HCT116 (cell line): ENCODE results near the gene RAPGEFL1. TPM values are rescaled to one million over a fixed set of nuclear protein-coding genes. Genes with fewer than 3 reads are reported as not detected.
"Not testable (repeated sequence)": the region's sequence is repeated elsewhere in the genome, so short reads cannot be mapped to it uniquely, and the experiment has no call there.

Source experiments
- ATAC-seq: fragments of 200-7000 bp; cut with Tn5 transposase; 2 replicates; pipeline ENCODE4 v1.9.1; 2020; ENCODE audit warnings: mild to moderate bottlenecking, moderate library complexity
- BruUV-seq: library from RNA; stranded (reverse); fragments of 400-500 nt; replicated peaks from 2 replicates; lab custom pipeline; 2021; lab: Mats Ljungman, UMichigan
- CTCF ChIA-PET: fragments of 300-600 bp; sonication (Branson Sonifier 250); formaldehyde crosslinking; loops from one replicate; lab custom pipeline; 2021; ENCODE audit warnings: antibody characterized with exemption; lab: Charles Lee
- POLR2A ChIA-PET: fragments of 300-600, 350-600 bp; sonication (Branson Sonifier 250); formaldehyde crosslinking; loops from one replicate; lab custom pipeline; 2021; ENCODE audit warnings: antibody characterized with exemption; lab: Charles Lee
- RAD21 ChIA-PET, 2 experiments: fragments of 300-600 bp; sonication (Branson Sonifier 250); formaldehyde crosslinking; loops; one replicate each; lab custom pipeline; 2023; ENCODE audit warnings: low total read pairs in 2 of 2; ENCODE audit not compliant: uncharacterized antibody in 2 of 2, unreplicated experiment in 2 of 2, low non-redundant PET in 1 of 2; lab: Charles Lee
- DNase-seq: peaks from one replicate; pipeline ENCODE4 v3.0.0-alpha.2; 2010; ENCODE audit warnings: low read depth, low spot score
- H2AFZ ChIP-seq: fragments of 200-600 bp; shearing (Covaris generic), sonication (generic); 2 replicates; pipeline ENCODE4 v1.6.1; 2017; ENCODE audit warnings: low read depth, mixed run types, mixed read lengths, antibody characterized with exemption, low read length; ENCODE audit not compliant: poor library complexity, severe bottlenecking
- H3K27ac ChIP-seq: 2 replicates; pipeline ENCODE4 v1.5.1; 2012; ENCODE audit warnings: low read depth, low read length
- H3K27me3 ChIP-seq: fragments of 200-600 bp; sonication (generic); 2 replicates; pipeline ENCODE4 v1.6.1; 2016; ENCODE audit warnings: mixed run types, low read length, mixed read lengths; ENCODE audit not compliant: insufficient read depth
- H3K36me3 ChIP-seq, 2 experiments: fragments of 200-500 bp in 1 of 2; fragments of 200-600 bp in 1 of 2; sonication (Bioruptor generic) in 1 of 2; sonication (generic) in 1 of 2; 2 replicates each; pipeline versions ENCODE4 v1.5.1 to v1.6.1; 2014 to 2016; ENCODE audit warnings: low read length in 2 of 2, inconsistent platforms in 1 of 2, mixed read lengths in 1 of 2, mixed run types in 1 of 2; ENCODE audit not compliant: insufficient read depth in 2 of 2, control insufficient read depth in 1 of 2
- H3K4me1 ChIP-seq, 2 experiments: fragments of 200-600 bp in 1 of 2; sonication (generic) in 1 of 2; 2 replicates each; pipeline versions ENCODE4 v1.5.1 to v1.6.1; 2012 to 2017; ENCODE audit warnings: low read length in 2 of 2, inconsistent platforms in 1 of 2, mild to moderate bottlenecking in 1 of 2, mixed read lengths in 1 of 2, mixed run types in 1 of 2, moderate library complexity in 1 of 2; ENCODE audit not compliant: insufficient read depth in 2 of 2, control insufficient read depth in 1 of 2
- H3K4me2 ChIP-seq: fragments of 200-600 bp; sonication (generic); 2 replicates; pipeline ENCODE4 v1.6.1; 2017; ENCODE audit warnings: mixed run types, low read length, mixed read lengths
- H3K4me3 ChIP-seq, 2 experiments: fragments of 200-600 bp in 1 of 2; sonication (generic) in 1 of 2; replicated peaks in 1 of 2; 2 replicates each; pipeline ENCODE4 v1.5.1; 2011 to 2016; ENCODE audit warnings: low read length in 2 of 2, control low read depth in 1 of 2, low read depth in 1 of 2, mild to moderate bottlenecking in 1 of 2, mixed read lengths in 1 of 2, mixed run types in 1 of 2
- H3K79me2 ChIP-seq: fragments of 200-600 bp; sonication (generic); 2 replicates; pipeline ENCODE4 v1.6.1; 2017; ENCODE audit warnings: mild to moderate bottlenecking, mixed run types, low read length, moderate library complexity, mixed read lengths; ENCODE audit not compliant: insufficient read depth
- H3K9ac ChIP-seq: fragments of 200-600 bp; sonication (generic); 2 replicates; pipeline ENCODE4 v1.6.1; 2016; ENCODE audit warnings: low read length, mixed read lengths
- H3K9me2 ChIP-seq: fragments of 200-600 bp; sonication (generic), shearing (Covaris generic); 2 replicates; pipeline ENCODE4 v1.6.1; 2017; ENCODE audit warnings: mixed run types, mild to moderate bottlenecking, moderate library complexity; ENCODE audit not compliant: insufficient read depth
- H3K9me3 ChIP-seq, 2 experiments: fragments of 200-500 bp in 1 of 2; fragments of 200-600 bp in 1 of 2; sonication (Bioruptor generic) in 1 of 2; sonication (generic) in 1 of 2; 2 replicates each; pipeline ENCODE4 v1.6.1; 2014 to 2017; ENCODE audit warnings: low read length in 2 of 2, mixed read lengths in 2 of 2, inconsistent platforms in 1 of 2, low read depth in 1 of 2, mild to moderate bottlenecking in 1 of 2, mixed run types in 1 of 2, moderate library complexity in 1 of 2; ENCODE audit not compliant: control insufficient read depth in 1 of 2, insufficient read depth in 1 of 2
- H4K20me1 ChIP-seq: fragments of 200-600 bp; sonication (generic), shearing (Covaris generic); 2 replicates; pipeline ENCODE4 v1.6.1; 2017; ENCODE audit warnings: mixed run types, mild to moderate bottlenecking, moderate library complexity; ENCODE audit not compliant: insufficient read depth
- ATF3 ChIP-seq: IDR thresholded peaks from 2 replicates; pipeline ENCODE4 v1.6.1; 2012
- EGR1 ChIP-seq: IDR thresholded peaks from 2 replicates; pipeline ENCODE4 v1.6.1; 2012; ENCODE audit warnings: low read depth
- EZH2 ChIP-seq: fragments of 200-600 bp; sonication (generic); IDR thresholded peaks from 2 replicates; pipeline ENCODE4 v1.6.1; 2017; ENCODE audit warnings: antibody characterized with exemption, mixed run types
- MAX ChIP-seq: IDR thresholded peaks from 2 replicates; pipeline ENCODE4 v1.6.1; 2012
- intact Hi-C: fragments of 100-400 bp; cut with micrococcal nuclease; formaldehyde crosslinking; loops from 2 replicates; pipeline ENCODE4 v1.10.0; 2022
- total RNA-seq: library from RNA; stranded (reverse); gene quantifications from one replicate; pipeline ENCODE4 v1.2.1, GENCODE V29; 2021; ENCODE audit not compliant: unreplicated experiment

Gene RAPGEFL1
- total RNA-seq, 1 experiment from 2014 or later, result 9.7 TPM

- no peak overlapping the region for H3K9ac ChIP-seq
- H3K9me3 ChIP-seq, result no peaks in the 10 kb centered on the region
- no peak overlapping the region for H3K27ac ChIP-seq
- peaks cover 73% of the 10 kb centered on the region for H3K79me2 ChIP-seq
- no peak for DNase-seq
- no peak overlapping the region for H3K4me2 ChIP-seq
- H3K4me3 ChIP-seq, result no peak overlapping the region
- BruUV-seq, result TSS peak; percentile 13
- ATAC-seq, result no peak
- CTCF ChIA-PET, result no interaction called here
- RAD21 ChIA-PET, result no interaction called here
- H3K27me3 ChIP-seq, result no peaks in the 10 kb centered on the region
- H3K4me1 ChIP-seq, result no peaks in the 10 kb centered on the region
- no peak overlapping the region for H2AFZ ChIP-seq
- POLR2A ChIA-PET, result no interaction called here
- intact Hi-C loops, result no loop called here
- TF ChIP-seq MAX, result no peak
- no peak for TF ChIP-seq EZH2
- no peak for TF ChIP-seq ATF3
- no peak for TF ChIP-seq EGR1
- H3K36me3 ChIP-seq, result peaks cover 2 to 10% of the 10 kb centered on the region in 2 experiments; a peak in 3 of 4 replicates
- no peaks in the 10 kb centered on the region for H3K9me2 ChIP-seq
- H4K20me1 ChIP-seq, result no peaks in the 10 kb centered on the region
Observed at GRCh38 chr17:40230670-40231069, 53.4 kb downstream of the RAPGEFL1 start.

GRCh38 chr17:40231928-40232327 lies 54.7 kb downstream of the RAPGEFL1 start:
- H3K9ac ChIP-seq, DNase-seq, H3K27me3 ChIP-seq, BruUV-seq, RAD21 ChIA-PET, H3K9me3 ChIP-seq, CTCF ChIA-PET, H3K4me2 ChIP-seq, ATAC-seq, H2AFZ ChIP-seq, H3K27ac ChIP-seq, H3K4me1 ChIP-seq, intact Hi-C loops, H3K9me2 ChIP-seq, H3K4me3 ChIP-seq, H3K36me3 ChIP-seq, H4K20me1 ChIP-seq: not testable (repeated sequence)
- H3K79me2 ChIP-seq, result peaks cover 70% of the 10 kb centered on the region
- POLR2A ChIA-PET, result interaction anchor here (0.7 kb wide), 1 partner anchor 80 kb away, joined by 3 read pairs; no protein-coding TSS in a partner anchor
